ENCODE measurements around the gene GPR151. TPM values are rescaled to one million over a fixed set of nuclear protein-coding genes. Genes with fewer than 3 reads are reported as not detected.

Gene GPR151
- total and polyA plus RNA-seq, 4 donors: not detected

DNA sequence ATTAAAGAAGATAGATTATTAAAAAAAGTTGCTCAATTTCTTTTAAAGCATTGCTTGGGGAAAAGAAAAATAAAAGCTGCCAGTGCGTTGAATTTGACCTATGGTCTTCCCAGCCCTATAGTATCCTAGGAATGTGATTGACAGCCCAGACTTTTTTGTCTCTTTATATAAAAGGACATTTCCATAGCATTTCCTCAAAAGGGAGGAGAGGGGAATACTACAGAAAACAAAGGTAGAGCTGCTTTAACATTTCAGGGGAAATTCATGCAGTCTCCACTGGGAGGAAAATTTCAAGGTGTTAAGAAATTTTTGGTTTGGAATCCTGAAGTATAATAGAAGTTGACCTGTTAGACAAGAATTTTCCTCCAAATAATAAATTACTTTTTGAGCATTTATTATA is 17.9 kb upstream of the GPR151 start (continued):
- TF ChIP-seq, protein P1, sequence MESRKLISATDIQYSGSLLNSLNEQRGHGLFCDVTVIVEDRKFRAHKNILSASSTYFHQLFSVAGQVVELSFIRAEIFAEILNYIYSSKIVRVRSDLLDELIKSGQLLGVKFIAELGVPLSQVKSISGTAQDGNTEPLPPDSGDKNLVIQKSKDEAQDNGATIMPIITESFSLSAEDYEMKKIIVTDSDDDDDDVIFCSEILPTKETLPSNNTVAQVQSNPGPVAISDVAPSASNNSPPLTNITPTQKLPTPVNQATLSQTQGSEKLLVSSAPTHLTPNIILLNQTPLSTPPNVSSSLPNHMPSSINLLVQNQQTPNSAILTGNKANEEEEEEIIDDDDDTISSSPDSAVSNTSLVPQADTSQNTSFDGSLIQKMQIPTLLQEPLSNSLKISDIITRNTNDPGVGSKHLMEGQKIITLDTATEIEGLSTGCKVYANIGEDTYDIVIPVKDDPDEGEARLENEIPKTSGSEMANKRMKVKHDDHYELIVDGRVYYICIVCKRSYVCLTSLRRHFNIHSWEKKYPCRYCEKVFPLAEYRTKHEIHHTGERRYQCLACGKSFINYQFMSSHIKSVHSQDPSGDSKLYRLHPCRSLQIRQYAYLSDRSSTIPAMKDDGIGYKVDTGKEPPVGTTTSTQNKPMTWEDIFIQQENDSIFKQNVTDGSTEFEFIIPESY (IDR thresholded peaks at IDR 0.05): no peak
- TF ChIP-seq FOXA2 (IDR thresholded peaks at IDR 0.05) (no peak), NR2F2 (IDR thresholded peaks at IDR 0.05) (no peak), HNF4A (conservative IDR thresholded peaks at IDR 0.05) (no peak), SP1 (IDR thresholded peaks at IDR 0.05) (no peak)

DNA sequence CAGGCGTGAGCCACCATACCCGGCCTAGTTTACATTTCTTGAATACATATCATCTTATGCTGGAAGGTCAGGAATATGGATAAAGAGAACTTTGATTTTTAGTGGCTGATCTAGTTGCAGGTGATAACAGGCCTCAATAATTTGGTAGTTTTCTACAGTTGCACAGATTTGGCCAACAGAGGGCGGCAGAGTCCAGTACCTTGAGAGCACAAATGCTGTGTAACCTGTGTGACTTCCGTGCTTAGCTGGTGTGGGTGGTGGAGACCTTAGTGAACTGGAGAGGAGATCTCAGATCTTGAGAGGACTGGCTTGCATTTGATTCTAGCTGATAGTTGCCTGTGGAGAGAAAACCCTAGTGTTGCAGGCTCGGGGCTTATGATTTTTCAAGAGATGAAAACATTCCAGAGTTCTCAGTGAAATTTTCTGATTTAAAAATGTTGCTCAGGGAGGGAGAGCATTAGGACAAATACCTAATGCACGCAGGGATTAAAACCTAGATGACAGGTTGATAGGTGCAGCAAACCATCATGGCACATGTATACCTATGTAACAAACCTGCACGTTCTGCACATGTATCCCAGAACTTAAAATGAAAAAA is 17.4 kb upstream of the GPR151 start:
- no peaks in the 10 kb centered on the region for H3K9me3 ChIP-seq (ENCODE audit: control insufficient read depth in 4 of 4, low read length in 3 of 4)
- H3K4me1 ChIP-seq (ENCODE audit: control insufficient read depth in 4 of 4, insufficient read depth in 4 of 4, low read length in 3 of 4): no peaks in the 10 kb centered on the region
- H3K4me3 ChIP-seq (ENCODE audit: low read depth in 1 of 3, low read length in 3 of 3): no peak overlapping the region
- WGBS: 39% methylated on average over 7 of the region's 7 CpGs
- DNase-seq (ENCODE audit: low spot score): peak; percentile 67
- no peaks in the 10 kb centered on the region for H3K36me3 ChIP-seq (ENCODE audit: control insufficient read depth in 4 of 4, insufficient read depth in 3 of 4, low read depth in 1 of 4, low read length in 3 of 4)
- TF ChIP-seq RAD21 (IDR thresholded peaks at IDR 0.05): peak; percentile 81 to 86
- TF ChIP-seq, protein P2, sequence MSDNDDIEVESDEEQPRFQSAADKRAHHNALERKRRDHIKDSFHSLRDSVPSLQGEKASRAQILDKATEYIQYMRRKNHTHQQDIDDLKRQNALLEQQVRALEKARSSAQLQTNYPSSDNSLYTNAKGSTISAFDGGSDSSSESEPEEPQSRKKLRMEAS (IDR thresholded peaks at IDR 0.05): no peak
- TF ChIP-seq, protein P3, sequence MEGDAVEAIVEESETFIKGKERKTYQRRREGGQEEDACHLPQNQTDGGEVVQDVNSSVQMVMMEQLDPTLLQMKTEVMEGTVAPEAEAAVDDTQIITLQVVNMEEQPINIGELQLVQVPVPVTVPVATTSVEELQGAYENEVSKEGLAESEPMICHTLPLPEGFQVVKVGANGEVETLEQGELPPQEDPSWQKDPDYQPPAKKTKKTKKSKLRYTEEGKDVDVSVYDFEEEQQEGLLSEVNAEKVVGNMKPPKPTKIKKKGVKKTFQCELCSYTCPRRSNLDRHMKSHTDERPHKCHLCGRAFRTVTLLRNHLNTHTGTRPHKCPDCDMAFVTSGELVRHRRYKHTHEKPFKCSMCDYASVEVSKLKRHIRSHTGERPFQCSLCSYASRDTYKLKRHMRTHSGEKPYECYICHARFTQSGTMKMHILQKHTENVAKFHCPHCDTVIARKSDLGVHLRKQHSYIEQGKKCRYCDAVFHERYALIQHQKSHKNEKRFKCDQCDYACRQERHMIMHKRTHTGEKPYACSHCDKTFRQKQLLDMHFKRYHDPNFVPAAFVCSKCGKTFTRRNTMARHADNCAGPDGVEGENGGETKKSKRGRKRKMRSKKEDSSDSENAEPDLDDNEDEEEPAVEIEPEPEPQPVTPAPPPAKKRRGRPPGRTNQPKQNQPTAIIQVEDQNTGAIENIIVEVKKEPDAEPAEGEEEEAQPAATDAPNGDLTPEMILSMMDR (IDR thresholded peaks at IDR 0.05; ENCODE audit: low read depth, low read length, missing input control): peak; percentile 81
- no peak for TF ChIP-seq JUND (IDR thresholded peaks at IDR 0.05)
- no peak for TF ChIP-seq SP1 (IDR thresholded peaks at IDR 0.05)
- no peak for TF ChIP-seq YY1 (IDR thresholded peaks at IDR 0.05)
- no peak for TF ChIP-seq FOXA2 (IDR thresholded peaks at IDR 0.05)
- no peak for TF ChIP-seq EGR1 (IDR thresholded peaks at IDR 0.05; ENCODE audit: low read depth in 2 of 2)
- H3K27me3 ChIP-seq (ENCODE audit: control insufficient read depth in 4 of 4, insufficient read depth in 4 of 4, low read length in 3 of 4): no peaks in the 10 kb centered on the region
- H3K27ac ChIP-seq (ENCODE audit: low read depth in 1 of 2, low read length in 2 of 2): no peak overlapping the region
- H3K9ac ChIP-seq (ENCODE audit: low read depth in 1 of 2, low read length in 2 of 2): no peak overlapping the region

DNA sequence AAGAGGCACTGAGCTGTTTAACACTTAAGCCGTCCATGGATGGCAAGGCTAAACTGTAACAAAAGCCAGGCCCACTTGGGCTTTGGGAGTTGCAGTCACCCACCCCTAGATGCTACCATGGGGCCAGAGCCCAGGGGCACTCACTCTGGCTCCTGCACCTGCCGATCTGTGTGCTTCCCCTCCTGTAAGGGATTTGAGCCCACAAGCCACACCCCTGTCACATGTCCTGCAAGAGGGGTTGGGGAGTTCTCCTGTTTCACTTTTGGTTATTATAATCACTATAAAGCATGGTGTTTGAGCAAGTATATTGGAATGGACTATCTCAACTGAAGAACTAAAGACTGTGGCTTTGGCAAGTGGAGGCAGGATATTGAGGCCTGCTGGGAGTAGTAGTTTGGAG is 14.0 kb upstream of the GPR151 start:
- DNase-seq (ENCODE audit: low spot score): no peak
- no peak overlapping the region for H3K4me3 ChIP-seq (ENCODE audit: low read depth in 1 of 3, low read length in 3 of 3)
- 83% methylated on average over 2 of the region's 2 CpGs for WGBS
- no peak overlapping the region for H3K9ac ChIP-seq (ENCODE audit: low read depth in 1 of 2, low read length in 2 of 2)
- no peaks in the 10 kb centered on the region for H3K9me3 ChIP-seq (ENCODE audit: control insufficient read depth in 4 of 4, low read length in 3 of 4)
- peaks cover 0 to 3% (median 0%) of the 10 kb centered on the region in 4 donors for H3K27me3 ChIP-seq (ENCODE audit: control insufficient read depth in 4 of 4, insufficient read depth in 4 of 4, low read length in 3 of 4)
- no peaks in the 10 kb centered on the region for H3K36me3 ChIP-seq (ENCODE audit: control insufficient read depth in 4 of 4, insufficient read depth in 3 of 4, low read depth in 1 of 4, low read length in 3 of 4)
- H3K27ac ChIP-seq (ENCODE audit: low read depth in 1 of 2, low read length in 2 of 2): no peak overlapping the region
- no peaks in the 10 kb centered on the region for H3K4me1 ChIP-seq (ENCODE audit: control insufficient read depth in 4 of 4, insufficient read depth in 4 of 4, low read length in 3 of 4)
- TF ChIP-seq RAD21 (IDR thresholded peaks at IDR 0.05) (no peak), HNF4A (conservative IDR thresholded peaks at IDR 0.05) (no peak), NR2F2 (IDR thresholded peaks at IDR 0.05) (no peak), RXRA (IDR thresholded peaks at IDR 0.05) (no peak), GABPA (IDR thresholded peaks at IDR 0.05 in 1 of 2, conservative IDR thresholded peaks at IDR 0.05 in 1 of 2) (no peak), FOXA2 (IDR thresholded peaks at IDR 0.05) (no peak), FOXA1 (IDR thresholded peaks at IDR 0.05) (no peak), SP1 (IDR thresholded peaks at IDR 0.05) (no peak), JUND (IDR thresholded peaks at IDR 0.05) (no peak)
- TF ChIP-seq, protein P1 (IDR thresholded peaks at IDR 0.05): no peak
- TF ChIP-seq, protein P3 (IDR thresholded peaks at IDR 0.05; ENCODE audit: low read depth, low read length, missing input control): no peak
- TF ChIP-seq, protein P4, sequence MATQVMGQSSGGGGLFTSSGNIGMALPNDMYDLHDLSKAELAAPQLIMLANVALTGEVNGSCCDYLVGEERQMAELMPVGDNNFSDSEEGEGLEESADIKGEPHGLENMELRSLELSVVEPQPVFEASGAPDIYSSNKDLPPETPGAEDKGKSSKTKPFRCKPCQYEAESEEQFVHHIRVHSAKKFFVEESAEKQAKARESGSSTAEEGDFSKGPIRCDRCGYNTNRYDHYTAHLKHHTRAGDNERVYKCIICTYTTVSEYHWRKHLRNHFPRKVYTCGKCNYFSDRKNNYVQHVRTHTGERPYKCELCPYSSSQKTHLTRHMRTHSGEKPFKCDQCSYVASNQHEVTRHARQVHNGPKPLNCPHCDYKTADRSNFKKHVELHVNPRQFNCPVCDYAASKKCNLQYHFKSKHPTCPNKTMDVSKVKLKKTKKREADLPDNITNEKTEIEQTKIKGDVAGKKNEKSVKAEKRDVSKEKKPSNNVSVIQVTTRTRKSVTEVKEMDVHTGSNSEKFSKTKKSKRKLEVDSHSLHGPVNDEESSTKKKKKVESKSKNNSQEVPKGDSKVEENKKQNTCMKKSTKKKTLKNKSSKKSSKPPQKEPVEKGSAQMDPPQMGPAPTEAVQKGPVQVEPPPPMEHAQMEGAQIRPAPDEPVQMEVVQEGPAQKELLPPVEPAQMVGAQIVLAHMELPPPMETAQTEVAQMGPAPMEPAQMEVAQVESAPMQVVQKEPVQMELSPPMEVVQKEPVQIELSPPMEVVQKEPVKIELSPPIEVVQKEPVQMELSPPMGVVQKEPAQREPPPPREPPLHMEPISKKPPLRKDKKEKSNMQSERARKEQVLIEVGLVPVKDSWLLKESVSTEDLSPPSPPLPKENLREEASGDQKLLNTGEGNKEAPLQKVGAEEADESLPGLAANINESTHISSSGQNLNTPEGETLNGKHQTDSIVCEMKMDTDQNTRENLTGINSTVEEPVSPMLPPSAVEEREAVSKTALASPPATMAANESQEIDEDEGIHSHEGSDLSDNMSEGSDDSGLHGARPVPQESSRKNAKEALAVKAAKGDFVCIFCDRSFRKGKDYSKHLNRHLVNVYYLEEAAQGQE (IDR thresholded peaks at IDR 0.05): no peak
- TF ChIP-seq, protein P2 (IDR thresholded peaks at IDR 0.05): no peak
- TF ChIP-seq, protein P5, sequence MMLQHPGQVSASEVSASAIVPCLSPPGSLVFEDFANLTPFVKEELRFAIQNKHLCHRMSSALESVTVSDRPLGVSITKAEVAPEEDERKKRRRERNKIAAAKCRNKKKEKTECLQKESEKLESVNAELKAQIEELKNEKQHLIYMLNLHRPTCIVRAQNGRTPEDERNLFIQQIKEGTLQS (IDR thresholded peaks at IDR 0.05): no peak

Measured in liver (tissue), 9 donors.